H1 (cell line): ENCODE measurements around the gene LMNTD1. TPM values are rescaled to one million over a fixed set of nuclear protein-coding genes. Genes with fewer than 3 reads are reported as not detected.

Experiments
- BACH1 ChIP-seq: IDR thresholded peaks from 2 replicates; pipeline ENCODE4 v1.6.1; 2012; ENCODE audit warnings: low read length, improper control_type of control experiment
- HDAC6 ChIP-seq: IDR thresholded peaks from one replicate; pipeline ENCODE4 v1.7.1; 2012; ENCODE audit warnings: low read depth, mild to moderate bottlenecking, inconsistent platforms, low read length, moderate library complexity
- KDM5A ChIP-seq: fragments of 200-600 bp; IDR thresholded peaks from 2 replicates; pipeline ENCODE4 v1.7.1; 2012; ENCODE audit warnings: mild to moderate bottlenecking, low read length, inconsistent platforms, mixed read lengths
- POLR2A ChIP-seq, 2 experiments: IDR thresholded peaks; 1 replicate in 1 of 2; 2 replicates in 1 of 2; pipeline ENCODE4 v1.6.1; 2011; ENCODE audit warnings: low read depth in 2 of 2, low read length in 2 of 2, mild to moderate bottlenecking in 2 of 2; ENCODE audit errors: control extremely low read depth in 1 of 2
- TCF12 ChIP-seq: IDR thresholded peaks from 2 replicates; pipeline ENCODE4 v1.6.1; 2011; ENCODE audit warnings: low read depth, mild to moderate bottlenecking, low read length
- polyA plus RNA-seq, 7 experiments: library from polyadenylated mRNA; depleted of rRNA in 3 of 7; stranded (reverse) in 5 of 7; unstranded in 2 of 7; fragments of >200 nt in 5 of 7; fragments of 200-250 nt in 2 of 7; gene quantifications; 1 replicate in 5 of 7; 2 replicates in 1 of 7; 4 replicates in 1 of 7; pipeline versions ENCODE4 v1.2.1 to v1.2.3, GENCODE V29; 2011 to 2013; ENCODE audit warnings: missing spikeins in 2 of 7, mixed read lengths in 2 of 7
- total RNA-seq: library from RNA; stranded (reverse); fragmentation: NEBNext Ultra II Directional; extraction: Animal tissue kit (Norgen Biotek cat#: 25700); gene quantifications from 2 replicates; pipeline ENCODE4 v1.2.1, GENCODE V29; 2021

Gene LMNTD1
- total and polyA plus RNA-seq, 2 of the 8 experiments (the other 6 are each of a cell fraction or from before 2014, with no cell fraction given): not detected

- TF ChIP-seq BACH1 (no peak), POLR2A (IDR thresholded peaks at IDR 0.05; ENCODE audit: control extremely low read depth in 1 of 2, low read depth in 2 of 2, low read length in 2 of 2) (no peak), HDAC6 (no peak), KDM5A (no peak), TCF12 (no peak)
Observed at GRCh38 chr12:25550186-25550585, 2.9 kb downstream of the LMNTD1 start (continued).
